B cell (primary cell): ENCODE measurements around the gene ZKSCAN2.

Source experiments
- CTCF ChIP-seq: fragments of 200-600 bp; IDR thresholded peaks from one replicate; pipeline ENCODE4 v1.8.0; 2022; ENCODE audit warnings: antibody characterized with exemption, mild to moderate bottlenecking
- EZH2 ChIP-seq: IDR thresholded peaks from 2 replicates; pipeline ENCODE4 v1.6.1; 2012; ENCODE audit warnings: borderline replicate concordance, low read depth, mild to moderate bottlenecking, moderate library complexity, low read length; ENCODE audit not compliant: insufficient read depth, poor library complexity, severe bottlenecking

GRCh38 chr16:25260416-25260815 is 2.8 kb upstream of the ZKSCAN2 start:
- TF ChIP-seq CTCF (no peak), EZH2 (no peak)
